Keratinocyte (primary cell): Measurements from ENCODE around the gene EYA4. TPM values are rescaled to one million over a fixed set of nuclear protein-coding genes. Genes with fewer than 3 reads are reported as not detected.

Experiments used
- DNase-seq: peaks from one replicate; pipeline ENCODE4 v3.0.0-alpha.2; 2011; ENCODE audit warnings: low read depth, missing footprints, low spot score
- FAIRE-seq: peaks from 2 replicates; lab custom pipeline; 2011; peaks lifted over from hg19 to GRCh38; lab: Jason Lieb, UNC
- H2AFZ ChIP-seq: 2 replicates; pipeline ENCODE4 v1.6.0; 2012; ENCODE audit warnings: low read length, control low read depth, inconsistent platforms; ENCODE audit not compliant: control insufficient read depth
- H3K27ac ChIP-seq: 2 replicates; pipeline ENCODE4 v1.5.1; 2011; ENCODE audit warnings: low read length; ENCODE audit not compliant: control insufficient read depth, insufficient read depth
- H3K27me3 ChIP-seq: 3 replicates; pipeline ENCODE4 v1.6.0; 2011; ENCODE audit warnings: low read length; ENCODE audit not compliant: control insufficient read depth, insufficient read depth; ENCODE audit errors: extremely low read depth
- H3K36me3 ChIP-seq, 2 experiments: 2 replicates in 1 of 2; 3 replicates in 1 of 2; pipeline ENCODE4 v1.5.1; 2011; ENCODE audit warnings: low read length in 2 of 2, mild to moderate bottlenecking in 1 of 2; ENCODE audit not compliant: control insufficient read depth in 2 of 2, insufficient read depth in 2 of 2; ENCODE audit errors: extremely low read depth in 1 of 2
- H3K4me1 ChIP-seq: 3 replicates; pipeline ENCODE4 v1.5.1; 2011; ENCODE audit warnings: low read length; ENCODE audit not compliant: control insufficient read depth, insufficient read depth; ENCODE audit errors: extremely low read depth
- H3K4me2 ChIP-seq: 3 replicates; pipeline ENCODE4 v1.6.0; 2011; ENCODE audit warnings: low read depth, low read length; ENCODE audit not compliant: control insufficient read depth, insufficient read depth; ENCODE audit errors: extremely low read depth
- H3K4me3 ChIP-seq, 3 experiments: fragments of 200-600 bp in 1 of 3; sonication (generic) in 1 of 3; 2 replicates in 2 of 3; 3 replicates in 1 of 3; pipeline ENCODE4 v1.5.1; 2011 to 2016; ENCODE audit warnings: low read length in 3 of 3, mild to moderate bottlenecking in 3 of 3, control low read depth in 2 of 3, inconsistent platforms in 1 of 3, low read depth in 1 of 3, mixed read lengths in 1 of 3, mixed run types in 1 of 3, moderate library complexity in 1 of 3; ENCODE audit not compliant: control insufficient read depth in 2 of 3, insufficient read depth in 2 of 3; ENCODE audit errors: extremely low read depth in 1 of 3
- H3K79me2 ChIP-seq: 2 replicates; pipeline ENCODE4 v1.6.0; 2012; ENCODE audit warnings: low read length; ENCODE audit not compliant: control insufficient read depth, insufficient read depth
- H3K9ac ChIP-seq: 3 replicates; pipeline ENCODE4 v1.6.0; 2011; ENCODE audit warnings: low read length; ENCODE audit not compliant: control insufficient read depth, insufficient read depth; ENCODE audit errors: extremely low read depth
- H3K9me1 ChIP-seq: 3 replicates; pipeline ENCODE4 v1.6.0; 2011; ENCODE audit warnings: low read length; ENCODE audit not compliant: control insufficient read depth, insufficient read depth; ENCODE audit errors: extremely low read depth
- H3K9me3 ChIP-seq: 2 replicates; pipeline ENCODE4 v1.5.1; 2012; ENCODE audit warnings: low read depth, low read length; ENCODE audit not compliant: control insufficient read depth
- H4K20me1 ChIP-seq: 3 replicates; pipeline ENCODE4 v1.6.0; 2011; ENCODE audit warnings: low read length; ENCODE audit not compliant: control insufficient read depth, insufficient read depth; ENCODE audit errors: extremely low read depth
- EZH2 ChIP-seq: IDR thresholded peaks from one replicate; pipeline ENCODE4 v1.6.1; 2012; ENCODE audit warnings: inconsistent platforms, mild to moderate bottlenecking, low read length, moderate library complexity
- dilution Hi-C: fragments of 300-500 bp; cut with MboI; formaldehyde crosslinking; loops from one replicate; pipeline ENCODE4 v1.7.0; 2020; ENCODE audit warnings: low sequenced_read_pairs; ENCODE audit not compliant: extremely low pct_ligation_motif_present
- polyA plus RNA-seq, 5 experiments: library from polyadenylated mRNA; depleted of rRNA in 3 of 5; stranded (reverse) in 3 of 5; stranded (forward) in 1 of 5; unstranded in 1 of 5; fragments of >200 nt; gene quantifications; 1 replicate in 1 of 5; 2 replicates in 3 of 5; 3 replicates in 1 of 5; pipeline versions ENCODE4 v1.2.1 to v1.2.3, GENCODE V29; 2011 to 2012; ENCODE audit warnings: missing spikeins in 2 of 5, low read depth in 1 of 5, low replicate concordance in 1 of 5
- TF ChIP-seq, protein P1 (sequence below), 3 experiments: IDR thresholded peaks in 1 of 3; conservative IDR thresholded peaks in 1 of 3; optimal IDR thresholded peaks in 1 of 3; 2 replicates in 2 of 3; 3 replicates in 1 of 3; pipeline versions ENCODE3 to v1.5.1; 2011; ENCODE audit warnings: low read length in 3 of 3, mild to moderate bottlenecking in 3 of 3, moderate library complexity in 2 of 3, control low read depth in 1 of 3, inconsistent platforms in 1 of 3; ENCODE audit not compliant: insufficient read depth in 2 of 3; ENCODE audit errors: extremely low read depth in 1 of 3

The EYA4 gene
- polyA plus RNA-seq, 1 donor (not counting 4 experiments of a cell fraction or from before 2014, with no cell fraction given) = 0.01 TPM

DNA sequence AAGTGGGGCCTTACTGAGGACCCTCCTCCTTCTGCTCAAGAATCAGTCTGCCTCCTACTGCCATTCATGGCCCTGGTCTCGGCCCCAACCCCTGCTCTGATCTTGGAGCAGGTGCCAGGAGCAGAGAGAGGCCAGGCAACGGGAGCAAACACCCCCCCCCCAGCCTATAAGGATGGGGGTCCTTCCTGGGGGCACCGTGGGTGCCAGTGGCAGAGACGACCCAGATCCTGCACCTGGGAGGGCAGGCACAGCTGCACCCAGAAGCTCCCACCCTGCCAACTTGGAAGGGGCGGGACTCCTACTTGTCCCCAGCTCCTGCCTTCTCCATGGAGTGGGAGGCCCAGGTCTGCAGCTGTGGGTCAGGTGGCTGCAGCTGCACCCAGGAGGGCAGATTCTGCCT, 183.2 kb downstream of the EYA4 start:
- Histone ChIP-seq H3K36me3 (no peaks in the 10 kb centered on the region), H4K20me1 (no peaks in the 10 kb centered on the region), H3K9me1 (no peaks in the 10 kb centered on the region), H3K4me2 (no peak overlapping the region), H3K79me2 (no peaks in the 10 kb centered on the region), H3K9ac (no peak overlapping the region), H3K4me3 (no peak overlapping the region), H3K4me1 (no peaks in the 10 kb centered on the region), H3K27ac (no peak overlapping the region), H3K27me3 (no peaks in the 10 kb centered on the region), H2AFZ (no peak overlapping the region), H3K9me3 (no peaks in the 10 kb centered on the region)
- no peak for FAIRE-seq
- no peak for DNase-seq
- no peak for TF ChIP-seq EZH2
- TF ChIP-seq, protein P1, sequence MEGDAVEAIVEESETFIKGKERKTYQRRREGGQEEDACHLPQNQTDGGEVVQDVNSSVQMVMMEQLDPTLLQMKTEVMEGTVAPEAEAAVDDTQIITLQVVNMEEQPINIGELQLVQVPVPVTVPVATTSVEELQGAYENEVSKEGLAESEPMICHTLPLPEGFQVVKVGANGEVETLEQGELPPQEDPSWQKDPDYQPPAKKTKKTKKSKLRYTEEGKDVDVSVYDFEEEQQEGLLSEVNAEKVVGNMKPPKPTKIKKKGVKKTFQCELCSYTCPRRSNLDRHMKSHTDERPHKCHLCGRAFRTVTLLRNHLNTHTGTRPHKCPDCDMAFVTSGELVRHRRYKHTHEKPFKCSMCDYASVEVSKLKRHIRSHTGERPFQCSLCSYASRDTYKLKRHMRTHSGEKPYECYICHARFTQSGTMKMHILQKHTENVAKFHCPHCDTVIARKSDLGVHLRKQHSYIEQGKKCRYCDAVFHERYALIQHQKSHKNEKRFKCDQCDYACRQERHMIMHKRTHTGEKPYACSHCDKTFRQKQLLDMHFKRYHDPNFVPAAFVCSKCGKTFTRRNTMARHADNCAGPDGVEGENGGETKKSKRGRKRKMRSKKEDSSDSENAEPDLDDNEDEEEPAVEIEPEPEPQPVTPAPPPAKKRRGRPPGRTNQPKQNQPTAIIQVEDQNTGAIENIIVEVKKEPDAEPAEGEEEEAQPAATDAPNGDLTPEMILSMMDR (optimal IDR thresholded peaks at IDR 0.05 in 1 of 3, IDR thresholded peaks at IDR 0.05 in 1 of 3, conservative IDR thresholded peaks at IDR 0.05 in 1 of 3; ENCODE audit: extremely low read depth in 1 of 3, insufficient read depth in 2 of 3, low read length in 3 of 3) = no peak
- dilution Hi-C loops = no loop called here

DNA sequence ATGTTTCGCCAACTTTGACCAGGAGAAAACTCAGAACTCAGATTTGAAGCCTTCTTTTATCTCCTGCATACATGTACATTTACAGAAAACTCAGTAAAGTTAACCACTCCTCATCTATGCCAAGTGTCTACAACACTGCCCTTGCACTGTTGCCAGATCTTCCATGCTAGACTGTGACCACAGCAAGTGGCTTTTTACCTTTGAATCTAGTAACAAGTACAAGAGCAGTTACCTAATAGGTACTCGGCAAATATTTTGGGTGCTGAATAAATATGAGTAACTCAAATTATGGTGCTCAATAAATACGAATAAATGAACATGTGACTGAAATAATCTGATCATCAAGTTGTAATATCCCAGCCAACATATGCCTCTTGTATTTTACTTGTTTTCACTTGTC, 184.9 kb downstream of the EYA4 start:
- no peaks in the 10 kb centered on the region for H3K36me3 ChIP-seq
- no peaks in the 10 kb centered on the region for H3K27me3 ChIP-seq
- no peak for DNase-seq
- no peak overlapping the region for H2AFZ ChIP-seq
- H3K27ac ChIP-seq = no peak overlapping the region
- no peaks in the 10 kb centered on the region for H3K79me2 ChIP-seq
- H3K4me1 ChIP-seq = no peaks in the 10 kb centered on the region
- H4K20me1 ChIP-seq = no peaks in the 10 kb centered on the region
- H3K9me3 ChIP-seq = no peaks in the 10 kb centered on the region
- no peak overlapping the region for H3K4me2 ChIP-seq
- H3K9me1 ChIP-seq = no peaks in the 10 kb centered on the region
- no peak overlapping the region for H3K4me3 ChIP-seq
- no peak for FAIRE-seq
- no peak overlapping the region for H3K9ac ChIP-seq
- TF ChIP-seq, protein P1 (optimal IDR thresholded peaks at IDR 0.05 in 1 of 3, IDR thresholded peaks at IDR 0.05 in 1 of 3, conservative IDR thresholded peaks at IDR 0.05 in 1 of 3; ENCODE audit: extremely low read depth in 1 of 3, insufficient read depth in 2 of 3, low read length in 3 of 3) = no peak
- TF ChIP-seq EZH2 = no peak
- dilution Hi-C loops = no loop called here
